Measurements from ENCODE around the gene STRN3. TPM values are rescaled to one million over a fixed set of nuclear protein-coding genes. Genes with fewer than 3 reads are reported as not detected.

Gene STRN3
- total and polyA plus RNA-seq, 2 donors: 25.4 to 127 TPM

DNA sequence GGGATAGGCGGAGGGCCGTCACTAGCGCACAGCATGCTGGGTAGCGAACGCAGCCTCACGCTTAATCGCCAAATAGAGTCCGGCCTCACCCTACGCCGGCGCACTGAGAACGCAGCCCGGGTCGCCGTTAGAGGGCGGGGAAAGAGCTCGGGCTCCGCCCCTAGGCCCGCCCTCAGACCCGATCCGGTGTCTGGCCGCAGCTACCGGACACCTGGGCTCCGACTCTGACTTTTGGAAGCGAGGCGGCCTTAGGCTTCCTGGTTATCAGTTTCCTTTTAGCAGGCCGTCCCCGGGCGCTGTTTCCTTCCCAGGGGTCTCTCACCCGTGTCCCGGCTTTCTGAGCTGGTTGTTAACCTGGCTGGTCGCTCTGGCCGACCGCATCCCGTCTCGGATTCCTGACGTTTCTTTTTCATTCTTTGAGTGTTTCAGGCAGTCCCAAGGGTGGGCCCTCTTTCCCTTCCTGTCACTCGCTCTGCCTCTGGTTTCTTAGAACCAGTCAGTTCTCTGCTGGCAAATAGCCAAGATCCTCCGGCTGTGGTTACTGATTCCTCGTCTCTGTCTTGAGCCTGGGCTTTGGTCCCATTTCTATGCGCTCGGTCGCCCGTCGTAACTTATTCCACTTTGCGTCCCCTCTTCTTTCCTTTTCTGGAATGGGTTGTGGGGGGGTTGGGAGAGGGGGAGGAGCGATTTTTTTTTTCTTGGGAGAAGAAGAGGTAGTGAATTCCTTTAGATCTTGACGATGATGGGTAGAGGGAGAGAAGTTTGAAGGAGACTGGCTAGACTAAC, 464 bp upstream of the STRN3 start:
- WGBS: under 1% methylated on average over 48 of the region's 48 CpGs
- Histone ChIP-seq H3K4me1 (ENCODE audit: insufficient read depth) (no peaks in the 10 kb centered on the region), H3K36me3 (ENCODE audit: insufficient read depth) (no peaks in the 10 kb centered on the region)

DNA sequence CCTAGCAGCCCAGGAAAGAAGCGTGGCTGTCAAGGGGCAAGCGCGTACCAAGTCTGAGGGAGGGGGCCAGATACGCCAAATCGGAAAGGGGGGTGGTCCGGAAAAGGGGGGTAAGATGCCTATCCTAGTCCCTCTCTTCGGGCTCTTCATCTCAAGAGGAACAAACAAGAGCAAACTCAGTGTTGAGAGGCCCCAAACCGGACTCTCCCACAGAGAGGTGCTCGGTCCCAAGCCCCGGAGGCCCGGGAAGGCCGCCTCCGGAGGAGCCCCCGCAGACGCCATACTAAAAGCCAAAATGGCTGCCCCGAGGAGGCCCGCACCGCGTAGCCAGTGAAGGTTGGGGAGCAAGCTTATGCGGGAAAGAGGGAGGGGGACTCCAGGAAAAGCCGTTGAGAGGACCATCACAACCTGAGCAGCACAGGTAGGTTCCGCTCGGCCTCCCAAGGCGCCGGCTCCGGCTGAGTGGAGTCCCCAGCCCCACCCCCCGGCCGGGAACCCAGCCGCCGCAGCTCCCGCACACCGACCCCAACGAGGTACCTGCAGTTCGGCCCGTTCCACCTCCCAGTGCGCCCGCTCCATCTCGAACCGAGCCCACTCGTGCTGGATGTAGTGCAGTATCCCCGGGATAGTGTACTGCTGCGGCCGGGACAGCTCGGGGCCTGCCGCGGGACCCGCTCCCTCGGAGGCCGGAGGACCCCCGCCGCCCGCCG, 657 bp downstream of the STRN3 start, which contains the start of gene AP4S1:
Gene AP4S1, plus strand, starts transcription at position 283 of the 710 bp plus-strand sequence. CDS start 40,548 bp downstream, outside the sequence.
- under 1% methylated on average over 53 of the region's 53 CpGs for WGBS
- no peaks in the 10 kb centered on the region for H3K36me3 ChIP-seq (ENCODE audit: insufficient read depth)
- no peaks in the 10 kb centered on the region for H3K4me1 ChIP-seq (ENCODE audit: insufficient read depth)
- peak within 1 kb of the TSS; percentile 99 for H3K27ac ChIP-seq (ENCODE audit: low read depth)
- peak within 1 kb of the TSS; percentile 100 for H3K4me3 ChIP-seq (ENCODE audit: low read depth, low read length)
- DNase-seq (ENCODE audit: extremely low spot score): peak; percentile 13

More for the DNA sequence above, 464 bp upstream of the STRN3 start:
- peak overlapping the region; percentile 100 for H3K4me3 ChIP-seq (ENCODE audit: low read depth, low read length)
- H3K27ac ChIP-seq (ENCODE audit: low read depth): peak overlapping the region; percentile 91
- peak; percentile 91 for DNase-seq (ENCODE audit: extremely low spot score)

DNA sequence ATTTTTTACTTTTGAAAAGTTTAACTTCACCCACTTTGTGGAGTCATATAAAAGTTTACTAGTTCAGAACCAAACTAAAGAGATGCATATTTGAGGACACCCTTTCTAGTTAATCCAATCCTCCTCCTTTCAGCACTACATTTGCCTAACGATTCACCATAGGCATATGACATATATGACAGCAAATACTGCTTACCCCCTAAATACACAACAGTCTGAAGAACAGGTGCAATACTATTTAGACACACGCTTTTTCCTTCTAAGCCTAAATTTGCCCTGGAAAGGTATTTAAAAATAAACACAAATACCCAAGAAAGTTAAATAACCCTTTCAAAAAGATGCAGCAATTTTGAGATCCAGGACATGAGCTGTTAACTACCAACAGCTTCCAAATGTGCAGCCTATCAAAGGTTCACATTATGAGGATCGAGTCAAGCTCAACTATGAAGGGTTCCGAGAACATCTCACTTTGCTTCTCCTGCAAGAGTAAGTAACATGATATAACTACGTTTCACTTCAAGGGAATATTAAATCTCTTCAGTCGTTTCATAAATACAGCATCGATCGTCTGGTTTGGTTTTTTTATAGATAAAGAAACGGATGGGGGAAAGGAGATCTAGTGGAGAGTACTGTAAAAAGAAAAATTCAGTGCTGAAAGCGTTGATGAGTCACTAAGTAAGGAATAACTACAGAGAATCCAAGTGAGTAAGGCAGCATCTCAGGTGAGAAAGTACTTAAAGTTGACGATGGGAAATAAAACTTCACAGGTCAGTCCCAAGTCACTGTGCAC, 1.4 kb downstream of the STRN3 start:
- DNase-seq (ENCODE audit: extremely low spot score): peak; percentile 8
- 3% methylated on average over 11 of the region's 11 CpGs for WGBS

DNA sequence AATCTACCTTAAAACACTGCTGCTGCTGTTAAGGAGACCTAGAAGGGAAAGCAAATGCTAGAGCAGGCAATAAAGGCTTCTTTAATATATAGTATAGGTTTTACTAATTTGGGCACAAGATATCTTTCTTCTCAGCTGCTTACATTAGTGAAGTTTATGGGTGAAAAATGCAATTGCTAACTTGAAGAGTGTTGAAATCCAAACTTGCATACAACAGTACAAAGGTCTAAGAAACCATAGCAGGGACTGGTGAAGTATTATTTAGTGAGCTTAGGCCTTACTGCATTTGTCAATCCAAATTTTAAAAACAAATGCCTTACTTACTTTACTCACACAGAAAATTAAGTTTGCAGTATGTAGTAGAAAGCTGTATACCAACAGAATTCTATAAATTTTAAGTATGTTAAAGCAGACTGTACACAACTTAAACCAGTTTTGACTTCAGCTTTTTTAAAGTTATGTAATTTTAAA, 2.1 kb downstream of the STRN3 start:
- Histone ChIP-seq H3K4me3 (ENCODE audit: low read depth, low read length) (no peak overlapping the region), H3K36me3 (ENCODE audit: insufficient read depth) (no peaks in the 10 kb centered on the region), H3K4me1 (ENCODE audit: insufficient read depth) (no peaks in the 10 kb centered on the region), H3K27ac (ENCODE audit: low read depth) (no peak overlapping the region)
- DNase-seq (ENCODE audit: extremely low spot score): no peak

More for the DNA sequence above, 1.4 kb downstream of the STRN3 start:
- H3K4me1 ChIP-seq (ENCODE audit: insufficient read depth): no peaks in the 10 kb centered on the region
- H3K4me3 ChIP-seq (ENCODE audit: low read depth, low read length): peak overlapping the region; percentile 100
- H3K27ac ChIP-seq (ENCODE audit: low read depth): peak overlapping the region; percentile 99
- no peaks in the 10 kb centered on the region for H3K36me3 ChIP-seq (ENCODE audit: insufficient read depth)

DNA sequence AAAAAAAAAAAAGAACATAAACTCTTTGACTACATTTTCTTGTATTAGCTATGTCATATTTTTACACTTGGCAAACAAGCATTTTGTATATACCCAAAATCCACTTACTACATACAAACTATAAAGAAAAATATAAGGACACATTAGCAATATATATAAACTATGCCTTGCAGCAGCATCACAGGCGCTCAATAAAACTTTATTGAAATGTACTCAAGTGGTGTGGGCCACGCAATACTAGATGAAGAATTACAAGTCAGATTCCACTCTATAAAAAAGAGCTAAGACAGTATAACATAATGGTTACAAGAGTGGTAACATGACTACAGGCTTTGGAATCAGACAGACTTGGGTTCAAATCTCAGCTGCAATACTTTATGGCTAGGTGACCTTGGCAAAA, 3.8 kb downstream of the STRN3 start:
- 99% methylated on average over 2 of the region's 2 CpGs for WGBS
- Histone ChIP-seq H3K4me1 (ENCODE audit: insufficient read depth) (no peaks in the 10 kb centered on the region), H3K27ac (ENCODE audit: low read depth) (no peak overlapping the region), H3K4me3 (ENCODE audit: low read depth, low read length) (no peak overlapping the region), H3K36me3 (ENCODE audit: insufficient read depth) (no peaks in the 10 kb centered on the region)
- no peak for DNase-seq (ENCODE audit: extremely low spot score)

DNA sequence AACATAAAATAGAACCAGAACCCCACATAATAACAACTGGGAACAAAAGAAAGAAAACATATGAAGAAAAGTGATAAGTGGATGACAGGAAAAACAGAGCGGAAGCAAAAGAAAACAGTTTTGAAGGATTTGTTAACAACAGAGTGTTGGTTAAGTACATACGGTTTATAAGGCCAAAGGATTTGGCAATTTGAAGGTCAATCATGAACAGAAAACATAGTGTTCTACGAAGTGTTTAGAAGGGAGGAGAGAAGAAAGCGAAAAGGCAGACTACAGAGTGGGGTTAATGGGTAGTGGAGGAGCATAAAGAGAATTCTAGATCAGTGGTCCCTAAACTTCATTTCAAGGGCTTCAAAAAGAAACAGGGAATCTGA, 4.6 kb downstream of the STRN3 start:
- no peak for DNase-seq (ENCODE audit: extremely low spot score)
- no peaks in the 10 kb centered on the region for H3K36me3 ChIP-seq (ENCODE audit: insufficient read depth)
- H3K4me3 ChIP-seq (ENCODE audit: low read depth, low read length): no peak overlapping the region
- WGBS: 93% methylated on average over 4 of the region's 4 CpGs
- no peaks in the 10 kb centered on the region for H3K4me1 ChIP-seq (ENCODE audit: insufficient read depth)
- H3K27ac ChIP-seq (ENCODE audit: low read depth): no peak overlapping the region

DNA sequence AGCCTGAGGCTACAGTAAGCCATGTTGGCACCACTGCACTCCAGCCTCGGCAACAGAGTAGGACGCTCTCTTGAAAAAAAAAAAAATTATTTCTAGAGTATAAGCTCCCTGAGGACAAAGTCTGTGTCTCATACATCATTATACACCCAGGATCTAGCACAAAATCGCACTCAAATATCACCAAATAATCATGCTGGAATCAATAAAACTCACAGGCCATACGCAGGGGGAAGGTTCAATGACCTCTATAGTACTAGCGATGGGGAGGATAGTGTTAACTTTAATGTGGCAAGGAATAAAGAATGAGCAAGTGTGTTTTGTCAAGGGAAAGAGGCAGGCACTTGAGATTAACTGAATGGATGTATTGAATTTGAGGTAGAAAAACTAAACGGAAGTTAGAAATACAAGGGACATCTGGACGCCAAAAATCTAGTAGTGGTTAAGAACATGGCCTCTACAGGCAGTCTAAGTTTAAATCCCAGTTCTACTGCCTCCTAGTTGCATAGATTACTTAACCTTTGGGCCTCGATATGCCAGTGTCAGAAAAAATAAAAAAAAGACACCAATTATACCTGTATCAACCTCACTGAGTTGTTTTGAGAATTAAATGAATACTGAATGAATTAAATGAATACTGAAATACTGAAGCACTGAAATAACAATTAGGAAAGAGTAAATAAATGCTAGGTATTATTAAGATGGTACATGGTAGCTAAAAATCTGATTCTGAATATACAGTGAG, 5.2 kb downstream of the STRN3 start:
- Histone ChIP-seq H3K4me1 (ENCODE audit: insufficient read depth) (no peaks in the 10 kb centered on the region), H3K4me3 (ENCODE audit: low read depth, low read length) (no peak overlapping the region), H3K27ac (ENCODE audit: low read depth) (no peak overlapping the region), H3K36me3 (ENCODE audit: insufficient read depth) (no peaks in the 10 kb centered on the region)
- WGBS: 85% methylated on average over 8 of the region's 8 CpGs
- no peak for DNase-seq (ENCODE audit: extremely low spot score)

DNA sequence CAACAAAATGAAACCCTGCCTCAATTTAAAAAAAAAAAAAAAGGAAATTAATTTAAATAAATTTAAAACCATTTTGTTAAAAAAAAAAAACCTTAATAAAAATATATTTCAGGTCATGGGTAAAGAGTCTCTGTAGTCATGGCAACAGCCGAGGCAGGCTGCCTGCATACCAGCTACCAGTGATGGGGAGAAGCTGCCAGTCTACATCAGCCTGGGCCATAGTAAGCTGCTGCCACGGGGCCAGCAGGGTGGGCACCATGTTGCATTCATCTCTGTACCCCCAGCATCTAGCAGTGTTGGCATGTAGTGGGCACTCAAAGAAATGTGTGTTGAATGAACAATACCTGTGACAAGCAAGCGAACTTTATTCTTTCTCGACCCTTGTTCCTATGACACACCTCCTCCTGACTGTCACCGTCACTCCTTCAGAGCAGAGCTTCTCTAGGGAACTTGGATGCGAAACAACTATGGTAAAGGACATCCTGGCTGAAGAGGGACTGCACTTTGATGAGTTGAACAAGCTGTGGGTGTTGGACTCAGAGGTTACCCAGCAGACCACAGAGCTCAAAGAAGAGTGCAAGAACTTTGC, 8.0 kb downstream of the STRN3 start:
- Histone ChIP-seq H3K36me3 (ENCODE audit: insufficient read depth) (no peaks in the 10 kb centered on the region), H3K4me3 (ENCODE audit: low read depth, low read length) (no peak overlapping the region), H3K4me1 (ENCODE audit: insufficient read depth) (no peaks in the 10 kb centered on the region), H3K27ac (ENCODE audit: low read depth) (no peak overlapping the region)
- WGBS: 76% methylated on average over 6 of the region's 6 CpGs
- DNase-seq (ENCODE audit: extremely low spot score): no peak

DNA sequence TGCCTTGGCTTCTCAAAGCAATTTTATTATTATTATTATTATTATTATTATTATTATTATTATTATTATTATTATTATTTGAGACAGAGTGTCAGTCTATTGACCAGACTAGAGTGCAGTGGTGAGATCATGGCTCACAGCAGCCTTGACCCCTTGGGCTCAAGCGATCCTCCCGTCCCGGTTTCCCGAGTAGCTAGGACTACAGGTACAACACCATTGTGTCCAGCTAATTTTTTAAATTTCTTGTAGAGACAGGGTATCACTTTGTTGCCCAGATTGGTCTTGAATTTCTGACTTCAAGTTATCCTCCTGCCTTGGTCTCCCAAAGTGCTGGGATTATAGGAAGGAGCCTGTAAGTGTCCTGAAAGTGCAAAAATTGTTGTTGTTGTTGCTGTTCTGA, 12.3 kb downstream of the STRN3 start:
- no peaks in the 10 kb centered on the region for H3K4me1 ChIP-seq (ENCODE audit: insufficient read depth)
- H3K36me3 ChIP-seq (ENCODE audit: insufficient read depth): no peaks in the 10 kb centered on the region
- DNase-seq (ENCODE audit: extremely low spot score): no peak
- no peak overlapping the region for H3K4me3 ChIP-seq (ENCODE audit: low read depth, low read length)
- 97% methylated on average over 4 of the region's 4 CpGs for WGBS
- H3K27ac ChIP-seq (ENCODE audit: low read depth): no peak overlapping the region

DNA sequence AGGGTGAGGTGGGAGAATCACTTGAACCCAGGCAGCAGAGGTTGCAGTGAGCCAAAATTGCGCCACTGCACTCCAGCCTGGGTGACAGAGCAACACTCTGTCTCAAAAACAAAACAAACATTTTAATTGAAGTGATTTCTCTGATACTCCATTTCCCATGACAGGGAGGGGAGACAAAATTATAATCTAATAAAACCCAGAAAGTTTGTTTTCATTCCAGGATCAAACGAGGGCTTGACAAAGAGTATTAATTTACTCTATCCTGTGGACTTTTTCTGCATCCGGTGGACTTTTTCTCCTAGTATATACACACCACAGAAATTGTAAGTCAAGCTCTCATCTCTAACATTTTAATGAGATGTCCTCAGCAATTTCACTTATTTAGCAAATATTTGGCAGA, 15.2 kb downstream of the STRN3 start:
- Histone ChIP-seq H3K36me3 (ENCODE audit: insufficient read depth) (no peaks in the 10 kb centered on the region), H3K27ac (ENCODE audit: low read depth) (no peak overlapping the region), H3K4me3 (ENCODE audit: low read depth, low read length) (no peak overlapping the region), H3K4me1 (ENCODE audit: insufficient read depth) (no peaks in the 10 kb centered on the region)
- DNase-seq (ENCODE audit: extremely low spot score): no peak
- 62% methylated on average over 3 of the region's 3 CpGs for WGBS

DNA sequence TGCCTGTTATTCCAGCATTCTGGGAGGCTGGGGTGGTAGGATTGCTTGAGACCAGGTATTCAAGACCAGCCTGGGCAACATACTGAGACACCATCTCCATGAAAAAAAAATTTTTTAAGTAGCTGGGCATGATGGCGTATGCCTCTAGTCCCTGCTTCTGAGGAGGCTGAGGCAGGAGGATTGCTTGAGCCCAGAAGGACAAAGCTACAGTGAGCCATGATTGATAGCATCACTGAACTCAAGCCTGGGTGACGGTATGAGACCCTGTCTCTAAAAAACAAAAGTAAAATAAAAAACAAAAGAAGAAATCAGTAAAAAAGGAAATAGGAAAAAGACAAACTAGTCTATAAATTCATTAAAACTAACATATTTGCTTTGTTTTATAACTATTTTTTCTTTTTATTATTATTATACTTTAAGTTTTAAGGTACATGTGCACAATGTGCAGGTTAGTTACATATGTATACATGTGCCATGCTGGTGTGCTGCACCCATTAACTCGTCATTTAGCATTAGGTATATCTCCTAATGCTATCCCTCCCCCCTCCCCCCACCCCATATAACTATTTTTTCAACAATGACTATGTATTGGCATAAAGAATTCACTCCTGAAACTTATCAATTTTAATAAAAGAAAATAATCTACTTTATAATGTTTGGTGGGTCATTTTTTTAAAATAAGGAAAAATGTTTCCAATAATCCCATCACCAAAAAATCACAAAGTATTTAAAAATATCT, 16.2 kb downstream of the STRN3 start:
- H3K36me3 ChIP-seq (ENCODE audit: insufficient read depth): no peaks in the 10 kb centered on the region
- H3K4me1 ChIP-seq (ENCODE audit: insufficient read depth): no peaks in the 10 kb centered on the region
- 88% methylated on average over 3 of the region's 3 CpGs for WGBS
- no peak for DNase-seq (ENCODE audit: extremely low spot score)
- H3K4me3 ChIP-seq (ENCODE audit: low read depth, low read length): no peak overlapping the region
- no peak overlapping the region for H3K27ac ChIP-seq (ENCODE audit: low read depth)

DNA sequence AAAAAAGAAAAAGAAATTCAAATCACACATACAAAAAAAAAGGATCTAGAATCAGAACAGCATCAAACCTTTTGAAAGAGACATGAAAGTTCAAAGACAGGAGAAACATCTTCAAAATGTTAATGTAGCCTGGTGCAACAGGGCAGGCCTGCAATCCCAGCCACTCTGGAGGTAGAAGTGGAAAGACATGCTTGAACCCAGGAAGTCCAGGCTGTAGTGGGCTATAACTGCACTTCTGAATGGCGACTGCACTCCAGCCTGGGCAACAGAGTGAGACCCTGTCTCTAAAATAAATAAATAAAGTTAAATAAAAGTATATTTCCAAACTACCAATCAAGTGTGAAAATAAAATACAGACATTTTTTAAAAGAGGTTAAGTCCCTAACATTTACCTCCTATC, 19.5 kb downstream of the STRN3 start:
- H3K4me3 ChIP-seq (ENCODE audit: low read depth, low read length): no peak overlapping the region
- WGBS: 94% methylated on average over 1 of the region's 1 CpG
- H3K4me1 ChIP-seq (ENCODE audit: insufficient read depth): no peaks in the 10 kb centered on the region
- DNase-seq (ENCODE audit: extremely low spot score): no peak
- no peak overlapping the region for H3K27ac ChIP-seq (ENCODE audit: low read depth)
- no peaks in the 10 kb centered on the region for H3K36me3 ChIP-seq (ENCODE audit: insufficient read depth)

All from urinary bladder (tissue), 4 donors.